Stimulated activated CD4-positive, alpha-beta T cell treated with anti-CD3 and anti-CD28 coated beads, Interleukin-12 subunit alpha, Interleukin-12 subunit beta, amount 100 ng/mL, for 24 hours (primary cell): Measurements from ENCODE around the gene E2F3.
A peak's percentile ranks its signal among the peaks of the same experiment; 100 is the strongest.

Experiments used
- DNase-seq, 2 experiments: peaks; one replicate each; pipeline ENCODE4 v3.0.0-alpha.2; 2020; ENCODE audit warnings: low read depth in 2 of 2

Gene E2F3

DNA sequence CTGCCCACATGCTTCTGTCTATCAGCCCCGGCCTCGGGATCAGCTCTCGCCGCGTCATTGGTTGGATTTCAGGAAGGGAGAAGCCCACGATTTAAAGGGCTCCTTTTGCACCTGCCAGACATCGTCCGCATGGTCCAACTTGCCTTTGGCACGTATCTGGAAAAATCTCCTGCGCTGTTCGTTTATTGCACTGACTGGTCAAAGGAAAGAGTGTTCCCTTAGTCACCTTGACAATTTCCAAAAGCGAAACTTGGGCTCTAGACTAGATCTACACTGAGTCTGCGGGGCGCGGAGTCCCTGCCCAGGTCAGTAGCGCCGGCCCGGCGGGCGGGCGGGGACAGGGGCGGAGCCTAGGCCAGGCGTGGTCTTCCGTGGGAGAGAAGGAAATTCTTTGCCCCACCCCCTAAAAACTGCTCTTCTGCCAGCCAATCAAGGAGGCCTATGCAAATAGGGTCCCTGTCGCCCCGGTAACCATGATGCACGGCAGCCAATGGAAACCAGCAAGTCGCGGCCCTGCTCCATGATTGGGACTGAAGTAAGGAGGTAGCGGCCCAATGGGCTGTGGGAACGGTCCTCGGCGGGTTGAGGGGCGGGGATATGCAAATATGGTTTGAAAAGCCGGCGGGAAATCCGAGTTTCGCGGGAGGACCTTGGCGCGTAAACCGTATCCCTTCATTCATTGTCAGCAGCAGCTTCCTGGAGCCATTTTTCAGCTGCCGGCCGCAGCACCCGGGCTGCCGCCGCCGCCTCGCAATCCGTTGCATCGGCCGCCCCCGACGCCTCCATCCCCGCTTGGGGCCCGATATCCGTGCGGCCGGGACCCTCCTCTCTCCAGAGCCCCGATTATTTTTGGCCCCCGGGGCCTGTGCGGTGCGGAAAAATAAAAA is at the start of gene E2F3:
E2F3 (plus strand) TSS at position 675 of the 887 bp plus-strand sequence. CDS start 354 bp downstream, outside the sequence.
- DNase-seq = peak; percentile 98 to 99

DNA sequence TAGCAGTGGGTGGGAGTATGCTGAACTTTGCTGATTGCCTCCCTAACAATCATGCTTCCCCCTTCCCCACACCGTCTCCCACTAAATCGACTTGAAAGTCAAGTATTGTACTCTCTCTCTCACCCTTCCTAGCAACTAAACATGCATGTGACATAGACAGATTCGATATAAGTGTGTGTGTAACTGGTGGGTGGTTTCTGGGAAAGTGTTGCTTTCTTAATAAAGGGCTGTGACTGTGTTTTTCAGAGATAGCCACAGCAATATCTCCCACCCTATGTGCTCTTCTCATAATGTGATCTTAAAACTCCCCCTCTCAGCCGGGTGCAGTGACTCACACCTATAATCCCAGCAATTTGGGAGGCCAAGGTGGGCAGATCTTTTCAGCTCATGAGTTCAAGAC is 49.3 kb upstream of the E2F3 start:
- DNase-seq = no peak

DNA sequence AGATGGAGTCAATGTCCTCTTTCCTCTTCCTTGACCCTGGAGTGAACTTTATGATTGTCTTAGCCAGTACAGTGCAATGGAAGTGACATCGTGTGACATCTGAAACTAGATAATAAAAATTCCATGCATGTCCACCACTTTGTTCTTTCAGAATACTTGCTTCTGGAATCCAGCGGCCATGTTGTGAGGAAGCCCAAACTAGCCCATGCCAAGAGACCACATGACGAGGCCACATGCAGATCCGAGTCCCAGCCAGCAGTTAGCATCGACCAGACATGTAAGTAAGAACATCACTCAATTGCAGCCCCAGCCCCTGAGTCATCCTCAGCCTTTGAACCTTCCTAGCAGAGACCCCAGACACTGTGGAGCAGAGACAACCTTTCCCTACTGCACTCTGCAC is 48.5 kb upstream of the E2F3 start:
- no peak for DNase-seq

DNA sequence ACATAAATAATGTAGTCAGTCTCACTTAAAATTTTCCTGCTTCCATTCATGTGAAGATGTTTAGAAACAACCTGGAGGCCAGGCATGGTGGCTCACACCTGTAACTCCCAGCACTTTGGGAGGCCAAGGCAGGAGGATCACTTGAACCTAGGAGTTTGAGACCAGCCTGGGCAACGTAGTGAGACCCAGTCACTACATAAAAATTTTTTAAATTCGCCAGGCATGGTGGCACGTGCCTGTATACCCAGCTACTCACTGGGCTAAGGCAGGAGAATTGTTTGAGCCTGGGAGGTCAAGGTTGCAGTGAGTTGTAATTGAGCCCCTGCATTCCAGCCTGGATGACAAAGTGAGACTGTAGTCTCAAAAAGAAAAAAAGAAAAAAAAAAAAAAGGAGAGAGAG is 47.3 kb upstream of the E2F3 start:
- no peak for DNase-seq

DNA sequence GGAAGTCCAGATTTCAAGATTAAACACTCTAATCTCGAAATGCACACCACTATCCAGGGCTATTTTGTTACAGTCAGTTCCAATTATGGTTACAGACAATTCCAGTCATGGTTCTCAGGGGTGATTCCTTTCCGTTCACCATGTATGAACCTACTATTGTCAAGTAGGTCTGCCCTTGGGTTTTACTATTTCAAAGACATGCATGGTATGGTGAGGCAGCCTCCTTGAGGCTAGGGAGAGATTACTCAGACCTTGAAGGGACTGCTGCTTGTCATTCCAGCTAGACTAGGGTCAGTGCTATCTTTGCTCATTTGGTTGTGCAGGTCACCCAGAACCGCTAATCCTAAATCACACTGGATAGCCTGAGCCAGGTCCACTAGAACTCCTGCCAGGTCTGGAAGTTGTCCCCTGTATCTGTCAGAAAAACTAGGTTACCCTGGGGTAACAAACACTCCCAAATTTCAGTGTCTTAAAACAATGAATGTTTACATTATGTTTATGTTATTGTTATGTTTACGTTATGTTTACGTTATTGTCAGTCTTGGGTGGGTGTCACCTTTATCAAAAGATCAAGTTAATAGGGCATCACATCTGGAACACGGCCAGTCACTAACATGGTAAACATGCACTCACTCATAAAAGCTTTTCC is 41.1 kb upstream of the E2F3 start:
- no peak for DNase-seq

DNA sequence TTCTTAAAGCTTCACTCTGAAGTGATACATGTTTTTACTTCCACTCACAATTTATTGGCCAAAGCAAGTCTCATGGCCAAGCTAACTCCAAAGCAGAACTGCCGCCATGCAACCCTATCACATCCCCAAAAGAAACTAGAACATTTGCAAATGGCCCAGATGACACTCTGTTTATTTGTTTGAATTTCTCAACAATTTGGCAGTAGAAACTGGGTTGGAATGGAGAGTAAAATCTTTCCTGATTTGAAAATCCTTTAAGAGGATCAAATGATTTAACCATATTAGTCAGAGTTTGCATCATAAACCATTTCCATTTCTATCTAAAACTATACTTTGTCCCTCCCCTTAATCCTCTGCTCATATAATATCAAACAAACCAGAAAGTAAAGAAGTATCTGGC is 39.1 kb upstream of the E2F3 start:
- DNase-seq = no peak

DNA sequence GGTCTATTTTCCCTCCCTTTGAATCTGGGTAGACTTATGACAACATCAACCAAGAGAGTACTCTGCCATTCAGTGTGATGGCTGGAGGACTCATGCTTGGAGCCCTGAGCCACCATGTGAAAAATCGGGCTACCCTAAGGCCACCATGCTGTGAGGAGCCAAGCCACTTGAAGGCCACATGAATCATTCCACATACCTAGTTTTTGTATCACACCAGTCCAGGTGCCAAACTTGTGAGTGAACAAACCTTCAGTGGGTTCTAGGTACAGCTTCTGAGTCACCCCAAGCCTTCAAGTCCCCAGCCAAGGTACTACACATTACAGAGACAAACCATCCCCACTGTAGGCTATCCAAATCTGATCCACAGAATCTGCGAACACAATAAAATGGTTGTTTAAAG is 37.4 kb upstream of the E2F3 start:
- DNase-seq = no peak

DNA sequence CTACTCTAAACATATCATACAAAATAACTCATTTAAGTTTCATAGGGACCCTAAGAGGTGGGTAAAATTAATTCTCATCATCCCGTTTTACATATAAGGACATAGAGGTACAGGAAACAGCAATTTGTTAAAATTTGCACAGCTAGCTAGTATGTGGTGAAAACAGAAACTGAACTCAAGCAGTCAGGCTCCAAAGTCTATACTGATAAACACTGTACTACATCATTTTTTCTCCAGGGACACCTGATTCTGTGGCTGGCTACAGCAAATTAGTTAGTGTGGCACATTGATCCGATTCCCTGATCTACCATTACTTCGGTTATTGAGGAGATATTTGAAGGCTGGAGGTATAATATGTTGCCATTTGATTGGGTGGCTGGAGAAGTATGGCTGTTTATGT is 36.2 kb upstream of the E2F3 start:
- DNase-seq = no peak

DNA sequence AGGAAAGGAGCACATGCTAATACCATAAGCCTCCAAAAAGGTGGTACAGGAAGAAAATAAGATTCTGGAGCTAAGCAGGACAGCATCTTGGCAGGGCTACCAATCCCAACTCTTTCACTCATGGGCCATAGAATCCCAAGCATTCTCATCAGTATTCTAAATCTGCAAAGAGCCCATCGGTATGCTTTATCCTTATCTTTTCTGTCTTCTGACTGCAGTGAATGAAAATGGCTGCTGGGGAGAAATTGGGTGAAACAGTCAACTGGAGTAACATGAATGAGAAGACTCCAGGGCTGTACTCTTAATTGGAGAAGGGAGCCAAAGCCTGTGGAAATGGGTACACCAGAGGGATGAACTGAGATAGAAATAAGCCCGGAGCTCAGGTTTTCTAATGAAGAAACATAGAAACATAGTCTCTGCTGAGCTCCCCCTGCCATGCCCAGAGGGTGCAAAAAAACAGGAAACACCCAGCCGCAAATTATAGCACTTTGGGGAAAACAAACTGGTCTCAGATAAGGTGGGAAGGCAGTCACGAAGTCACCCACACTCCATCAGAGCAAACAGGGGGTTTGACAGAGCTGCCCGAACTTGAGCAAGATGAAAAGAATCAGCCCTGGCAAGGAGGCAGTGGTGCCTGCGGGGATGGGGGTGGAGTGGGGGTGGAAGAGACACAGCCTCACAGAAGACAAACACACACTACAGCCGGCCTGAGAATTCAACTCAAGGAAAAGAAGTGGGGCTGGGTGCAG is 35.4 kb upstream of the E2F3 start:
- DNase-seq = peak in 1 of 2 experiments; percentile 10

DNA sequence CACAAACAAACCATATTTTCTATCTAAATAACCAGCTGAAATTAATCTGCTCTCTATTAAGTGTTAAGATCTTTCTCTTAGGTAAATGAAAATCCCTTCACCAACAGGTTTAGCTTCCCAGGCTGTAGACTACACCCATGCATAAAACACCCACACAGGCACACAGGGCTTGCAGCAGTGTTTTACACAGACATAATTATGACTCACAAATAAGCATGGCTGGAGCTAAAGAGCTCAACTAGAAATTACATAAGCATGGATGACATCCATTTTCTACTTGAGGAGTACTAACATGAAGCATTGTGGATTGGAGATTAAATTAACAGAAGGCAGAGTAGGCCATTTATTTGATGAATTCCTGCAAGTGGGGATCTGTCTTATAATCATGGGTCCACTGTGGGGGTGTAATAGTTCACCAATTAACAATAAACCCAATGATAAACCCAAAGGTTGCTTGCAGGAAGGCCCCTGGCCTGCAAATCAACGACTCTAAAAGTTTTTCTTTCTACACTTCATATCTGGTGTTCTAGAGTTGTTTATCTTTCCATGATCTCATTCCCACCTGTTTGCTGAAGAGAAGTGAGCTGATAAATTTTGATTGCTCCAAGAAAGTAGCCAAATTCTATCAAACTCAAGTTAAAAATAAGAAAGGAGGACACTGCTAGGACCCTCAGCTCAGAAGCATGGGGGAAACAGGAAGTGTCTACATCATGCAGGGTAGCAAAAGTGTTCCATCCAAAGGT is 33.8 kb upstream of the E2F3 start:
- no peak for DNase-seq

DNA sequence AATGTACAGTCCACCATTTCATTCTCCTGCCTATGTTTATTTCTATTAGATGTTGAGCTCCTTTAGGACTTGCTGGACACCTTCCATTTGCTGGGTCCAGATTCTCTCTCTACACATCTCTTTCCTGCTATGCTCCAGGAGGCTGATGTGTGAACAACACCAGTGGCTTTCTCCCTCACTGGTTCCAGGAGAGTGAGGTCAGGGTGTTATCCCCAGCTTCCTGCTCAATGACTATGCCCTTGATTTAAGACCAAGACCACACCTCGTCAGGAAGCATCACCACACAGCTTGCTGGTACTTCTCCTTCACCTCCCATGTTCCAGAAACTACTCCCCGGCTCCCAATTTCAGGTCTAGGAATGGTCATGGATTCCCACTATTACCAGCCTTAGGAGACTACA is 31.3 kb upstream of the E2F3 start:
- no peak for DNase-seq

DNA sequence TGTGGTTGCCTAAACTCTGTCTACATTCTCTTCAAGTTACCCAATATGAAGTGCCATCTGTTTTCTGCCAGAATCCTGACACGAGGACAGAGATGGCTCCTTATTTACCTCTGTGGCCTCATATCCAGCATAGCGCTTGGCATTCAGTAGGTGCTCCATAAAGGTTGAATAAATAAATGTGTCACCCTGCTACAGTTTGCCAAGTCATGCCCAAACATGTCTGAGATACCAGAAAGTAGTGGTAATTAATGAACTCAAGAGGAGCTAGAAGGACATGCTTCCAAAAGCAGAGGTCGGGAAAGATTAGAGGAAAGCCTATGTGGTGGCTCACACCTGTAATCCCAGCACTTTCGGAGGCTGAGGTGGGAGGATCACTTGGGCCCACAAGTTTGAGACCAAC is 30.9 kb upstream of the E2F3 start:
- DNase-seq = no peak

DNA sequence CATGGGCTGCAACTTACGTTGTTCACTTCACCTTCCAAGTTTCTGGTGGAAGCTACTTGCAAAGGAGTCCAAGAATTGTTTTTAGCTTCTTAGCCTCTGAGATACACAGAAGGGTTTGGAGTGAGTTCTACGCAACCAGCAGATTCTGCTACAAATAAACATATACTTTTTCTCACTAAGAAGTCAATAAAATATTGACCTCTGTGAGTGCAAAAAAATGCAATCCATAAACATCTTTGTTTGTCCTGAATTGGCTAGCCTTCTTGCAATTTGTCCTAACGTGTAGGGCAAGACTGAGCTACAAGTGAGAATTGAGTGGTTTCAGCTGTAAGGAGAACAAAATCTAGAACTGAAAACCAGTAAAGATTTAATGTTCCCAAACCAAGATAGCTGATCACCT is 26.2 kb upstream of the E2F3 start:
- DNase-seq = no peak

DNA sequence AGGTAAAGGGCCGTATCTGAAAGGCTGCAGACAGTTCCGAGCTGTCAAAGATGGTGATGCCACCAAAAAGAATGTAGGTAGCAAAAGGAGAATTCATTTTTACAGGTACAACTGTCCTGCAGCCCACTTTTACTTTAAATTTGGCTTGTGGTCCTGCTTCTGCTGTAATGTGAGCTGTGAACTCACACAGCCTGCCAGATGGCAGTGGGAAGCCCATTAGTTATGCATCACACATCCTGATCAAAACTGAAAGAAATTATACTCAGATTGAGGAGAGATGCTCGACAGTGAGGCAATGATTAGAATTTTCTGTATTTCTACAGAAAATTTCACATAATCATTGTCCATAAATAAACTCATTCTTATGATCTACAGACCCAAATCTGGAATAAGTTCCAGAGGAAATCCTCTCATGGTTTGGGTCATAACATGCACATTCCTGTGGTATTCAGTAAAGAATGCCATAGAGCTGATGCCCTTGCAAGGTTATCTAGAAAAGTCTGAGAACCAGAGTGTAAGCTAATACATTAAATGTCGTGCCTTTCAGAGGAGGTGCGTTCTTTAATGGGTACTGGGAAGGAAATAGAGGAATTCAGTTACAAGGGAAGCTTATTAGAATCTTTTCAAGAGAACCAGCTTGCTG is 23.9 kb upstream of the E2F3 start:
- DNase-seq = no peak

DNA sequence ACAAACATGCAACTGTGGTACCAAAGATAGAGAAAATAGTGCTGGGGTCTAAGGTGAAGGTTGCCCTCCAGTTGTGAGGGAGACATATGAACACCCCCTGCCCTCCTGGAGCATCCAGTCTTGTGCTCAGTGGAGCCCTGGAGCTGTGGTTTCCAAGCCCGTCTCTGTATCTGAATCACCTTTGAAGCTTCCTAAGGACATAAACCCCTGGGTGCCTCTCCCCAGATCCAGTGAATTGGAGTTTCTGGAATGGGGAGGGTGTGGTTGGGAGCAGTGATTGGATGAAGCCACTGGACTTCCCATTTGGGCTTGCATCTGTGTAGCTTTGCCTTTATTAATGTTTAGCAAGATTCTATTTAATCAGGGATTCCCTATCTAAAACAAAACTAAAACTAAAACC is 22.4 kb upstream of the E2F3 start:
- DNase-seq = no peak

DNA sequence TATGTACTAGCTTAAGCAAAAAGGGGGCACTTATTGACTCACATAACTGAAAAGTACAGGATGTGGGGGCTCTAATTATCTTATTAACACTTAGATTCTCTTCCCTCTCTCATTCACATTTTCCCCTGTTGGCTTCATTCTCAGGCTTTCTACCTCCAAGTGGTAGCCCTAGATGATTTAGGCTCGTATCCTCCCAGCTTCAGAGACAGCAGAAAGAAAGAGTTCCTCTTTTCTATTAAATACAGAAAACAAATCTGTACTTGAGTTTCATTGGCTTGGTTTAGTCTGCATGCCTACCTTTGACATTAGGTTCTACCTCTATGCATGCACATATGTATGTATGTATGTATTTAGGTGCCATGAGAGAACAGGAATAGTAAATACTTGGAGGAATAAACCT is 15.5 kb upstream of the E2F3 start:
- no peak for DNase-seq

DNA sequence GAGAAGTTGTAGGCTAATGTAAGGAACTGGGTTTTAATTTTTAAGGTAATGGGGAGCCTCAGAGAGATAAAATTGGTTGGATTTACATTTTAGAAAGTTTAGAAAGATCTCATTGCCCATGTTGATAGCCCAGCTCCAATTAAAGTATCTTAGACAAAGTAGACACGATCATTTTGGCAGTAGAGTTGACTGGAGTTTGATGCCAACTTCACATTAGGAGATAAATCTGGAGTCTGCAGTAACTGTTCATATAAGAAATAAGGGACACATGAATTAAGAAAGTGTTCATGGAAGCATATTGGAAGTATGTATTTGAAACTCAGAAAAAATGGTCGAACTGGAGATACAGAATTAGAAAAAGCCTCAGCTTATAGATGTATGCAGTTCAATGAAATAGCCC is 12.6 kb upstream of the E2F3 start:
- no peak for DNase-seq

DNA sequence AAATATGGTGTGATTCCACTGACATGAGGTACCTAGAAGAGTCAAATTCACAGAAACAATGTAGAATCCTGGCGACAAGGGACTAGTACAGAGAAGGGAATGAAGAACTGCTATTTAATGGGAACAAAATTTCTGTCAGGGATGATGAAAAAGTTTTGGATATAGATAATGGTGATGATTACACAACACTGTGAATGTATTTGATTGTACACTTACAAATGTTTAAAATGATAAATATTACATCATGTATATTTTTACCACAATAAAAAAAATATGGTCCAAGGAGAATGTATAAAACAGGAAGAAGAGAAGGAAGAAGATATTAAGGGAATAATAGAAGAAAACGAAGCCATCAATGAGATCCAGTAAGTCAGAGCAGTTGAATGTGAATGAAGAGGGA is 8.4 kb upstream of the E2F3 start:
- DNase-seq = no peak

DNA sequence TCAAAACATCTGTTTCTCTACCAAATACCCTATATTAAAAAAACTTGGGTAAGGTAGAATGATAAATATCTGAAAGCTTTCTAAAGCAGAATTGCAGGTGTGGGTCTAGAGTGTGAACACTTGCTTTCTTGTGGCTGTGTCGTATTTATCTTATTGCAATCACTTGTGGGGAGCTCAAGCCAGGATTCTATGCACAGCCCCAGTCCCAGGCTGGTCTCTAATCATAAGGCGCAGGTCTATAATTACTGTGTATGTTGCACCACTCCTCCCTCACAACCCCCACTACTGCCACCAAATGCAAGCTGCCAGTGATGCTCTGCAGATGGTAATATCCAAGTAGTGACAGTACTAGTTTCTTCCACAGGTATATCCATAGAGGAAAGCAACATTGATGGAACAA is 2.2 kb upstream of the E2F3 start:
- DNase-seq = no peak

DNA sequence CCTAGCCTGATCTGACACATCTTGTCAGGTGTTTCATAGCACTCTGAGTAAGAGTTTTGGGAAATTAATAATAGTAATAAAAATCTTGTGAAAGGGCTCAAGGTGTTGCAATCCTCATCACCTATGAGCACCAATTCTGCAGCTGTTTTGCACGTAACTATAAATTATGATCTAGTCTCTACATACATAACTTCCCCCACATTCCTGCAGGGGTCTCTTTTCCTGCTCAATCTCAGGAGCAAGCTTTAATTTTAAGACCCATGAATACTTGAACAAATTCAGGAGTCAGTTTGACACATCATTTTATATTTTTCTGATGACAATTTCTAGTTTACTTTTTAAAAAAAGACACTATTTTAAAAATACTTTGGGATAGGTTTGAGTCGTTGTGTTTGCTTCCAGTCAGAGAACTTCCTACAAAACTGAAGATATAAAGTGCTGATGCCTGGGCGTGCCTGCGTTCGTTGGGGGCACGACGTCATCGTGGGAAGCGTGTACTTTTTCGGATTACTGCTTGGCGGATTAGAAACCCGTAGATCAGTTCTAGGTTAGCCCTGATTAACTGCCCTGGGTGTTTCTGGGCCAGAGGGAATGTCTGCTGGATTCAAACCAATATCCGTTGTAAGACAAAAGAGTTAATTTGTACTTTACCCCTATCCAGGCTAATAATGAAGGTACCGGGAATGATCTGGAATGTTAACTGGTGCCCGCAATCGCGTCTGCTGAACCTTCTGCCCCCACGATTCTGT is 1.0 kb upstream of the E2F3 start:
- peak; percentile 7 to 31 for DNase-seq

DNA sequence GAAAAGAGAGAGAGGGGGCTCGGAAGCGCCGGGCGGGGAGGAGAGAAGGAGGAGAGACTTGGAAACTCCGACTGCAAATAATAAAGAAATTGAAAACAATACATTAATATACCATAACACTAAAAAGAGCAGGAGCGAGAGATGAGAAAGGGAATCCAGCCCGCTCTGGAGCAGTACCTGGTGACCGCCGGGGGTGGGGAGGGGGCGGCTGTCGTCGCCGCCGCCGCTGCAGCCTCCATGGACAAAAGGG is 338 bp downstream of the E2F3 start:
- DNase-seq = no peak
